NCI-H526 treated with DMSO at 0.1 percent for 48 hours (cell line): Measurements from ENCODE around the gene SPCS3.
"Not testable (repeated sequence)": the region's sequence is repeated elsewhere in the genome, so short reads cannot be mapped to it uniquely, and the experiment has no call there.

Experiments used
- DNase-seq: peaks from one replicate; lab custom pipeline; 2025; lab: John Stamatoyannopoulos, UW

Gene SPCS3

DNA sequence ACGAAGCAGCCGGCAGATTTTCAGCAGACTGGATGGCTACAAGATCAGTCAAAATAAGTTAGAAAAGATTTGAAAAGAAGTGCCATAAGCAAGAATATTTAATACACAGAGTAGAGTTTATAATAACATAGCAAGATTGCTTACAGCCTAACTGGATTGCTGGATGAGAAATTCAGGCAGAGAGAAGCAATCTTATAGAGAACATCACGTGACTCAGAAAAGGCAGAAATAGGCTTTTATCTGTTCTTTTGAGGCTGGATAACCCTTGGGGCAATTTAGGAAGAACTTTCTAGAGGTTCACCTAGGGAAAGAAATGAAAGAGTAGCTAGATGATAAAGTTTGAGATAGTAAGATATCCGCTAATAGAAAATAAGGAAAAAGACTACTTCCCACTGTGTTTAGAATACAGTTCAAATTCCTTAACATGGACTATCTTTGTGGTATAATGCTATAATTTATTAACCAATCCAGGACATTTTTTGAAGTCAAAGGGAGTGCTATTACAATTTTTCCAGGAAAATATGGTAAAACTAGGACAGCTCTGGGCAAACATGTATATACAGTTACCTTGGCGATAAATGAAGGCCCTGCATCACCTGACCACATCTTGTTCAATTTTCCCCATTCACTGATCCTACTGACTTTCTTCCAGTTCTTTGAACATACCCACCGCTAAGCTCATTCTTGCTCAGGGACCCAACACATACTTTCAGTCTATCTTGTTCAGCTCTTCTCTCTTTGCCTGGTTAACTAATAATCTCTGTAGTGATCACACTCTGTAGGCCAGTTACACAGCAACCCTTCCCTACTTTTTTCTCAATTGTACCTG is 12.7 kb upstream of the SPCS3 start:
- no peak for DNase-seq

DNA sequence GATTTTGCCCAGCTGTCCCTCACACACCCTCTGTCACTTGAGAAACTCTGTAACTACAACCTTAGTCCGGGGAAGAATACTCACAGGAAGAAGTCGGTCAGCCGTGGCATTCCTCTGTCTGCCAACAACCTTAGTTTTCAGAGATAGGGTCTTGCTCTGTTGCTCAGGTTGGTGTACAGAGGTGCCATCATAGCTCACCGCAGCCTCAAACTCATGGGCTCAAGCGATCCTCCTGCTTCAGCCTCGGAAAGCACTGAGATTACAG is 12.2 kb upstream of the SPCS3 start:
- DNase-seq, result no peak

DNA sequence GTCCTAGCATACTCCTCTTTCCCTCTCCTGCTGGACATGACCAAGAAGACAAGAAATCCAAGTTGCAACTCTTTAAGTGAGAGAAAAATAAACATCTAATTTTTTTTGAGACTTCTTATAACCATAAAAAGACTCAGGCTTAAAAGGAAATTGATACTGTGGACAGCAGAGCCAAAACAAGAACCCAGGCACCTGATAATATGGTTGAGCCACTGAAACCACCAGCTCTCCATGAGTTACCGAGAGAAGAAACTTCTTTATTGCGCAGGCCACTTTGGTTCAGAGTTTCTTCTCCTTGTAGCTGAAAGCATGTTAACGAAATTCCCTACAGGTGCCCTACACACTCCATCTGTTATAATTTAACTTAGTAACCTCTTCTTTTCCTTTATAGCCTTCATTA is 11.3 kb upstream of the SPCS3 start:
- DNase-seq, result no peak

DNA sequence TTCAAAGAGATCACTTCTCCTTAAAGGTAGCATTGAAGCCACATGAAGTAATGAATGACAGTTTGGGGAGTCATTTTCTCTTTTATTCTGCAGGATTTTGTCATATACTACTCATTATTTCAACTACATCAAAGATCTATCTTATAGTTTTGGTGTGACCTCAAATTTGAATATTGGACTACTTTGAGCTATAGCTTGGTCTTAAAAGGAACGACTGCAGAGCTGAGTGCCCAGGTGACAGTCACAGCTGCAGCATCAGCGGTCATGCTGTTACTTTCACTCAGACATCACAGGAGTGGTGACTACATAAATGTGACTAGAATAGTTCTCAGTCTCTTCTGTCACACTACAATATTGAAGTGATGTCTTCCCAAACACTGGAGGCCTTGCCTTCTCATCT is 10.7 kb upstream of the SPCS3 start:
- DNase-seq, result no peak

DNA sequence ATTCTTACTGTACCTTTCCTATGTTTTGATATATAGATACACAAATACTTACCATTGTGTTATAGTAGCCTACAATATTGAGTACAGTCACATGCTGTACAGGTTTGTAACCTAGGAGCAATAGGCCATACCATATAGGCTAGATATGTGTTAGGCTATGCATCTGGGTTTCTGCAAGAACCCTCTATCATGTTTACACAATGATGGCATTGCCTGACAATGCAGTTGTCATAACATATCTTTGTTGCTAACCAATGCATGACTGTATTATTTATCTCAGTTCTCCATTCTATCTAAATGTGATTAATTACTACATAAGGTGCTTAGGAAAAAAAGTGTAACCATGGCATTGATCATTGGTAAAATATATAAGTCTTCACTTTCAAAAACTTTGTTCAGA is 10.0 kb upstream of the SPCS3 start:
- DNase-seq, result no peak

DNA sequence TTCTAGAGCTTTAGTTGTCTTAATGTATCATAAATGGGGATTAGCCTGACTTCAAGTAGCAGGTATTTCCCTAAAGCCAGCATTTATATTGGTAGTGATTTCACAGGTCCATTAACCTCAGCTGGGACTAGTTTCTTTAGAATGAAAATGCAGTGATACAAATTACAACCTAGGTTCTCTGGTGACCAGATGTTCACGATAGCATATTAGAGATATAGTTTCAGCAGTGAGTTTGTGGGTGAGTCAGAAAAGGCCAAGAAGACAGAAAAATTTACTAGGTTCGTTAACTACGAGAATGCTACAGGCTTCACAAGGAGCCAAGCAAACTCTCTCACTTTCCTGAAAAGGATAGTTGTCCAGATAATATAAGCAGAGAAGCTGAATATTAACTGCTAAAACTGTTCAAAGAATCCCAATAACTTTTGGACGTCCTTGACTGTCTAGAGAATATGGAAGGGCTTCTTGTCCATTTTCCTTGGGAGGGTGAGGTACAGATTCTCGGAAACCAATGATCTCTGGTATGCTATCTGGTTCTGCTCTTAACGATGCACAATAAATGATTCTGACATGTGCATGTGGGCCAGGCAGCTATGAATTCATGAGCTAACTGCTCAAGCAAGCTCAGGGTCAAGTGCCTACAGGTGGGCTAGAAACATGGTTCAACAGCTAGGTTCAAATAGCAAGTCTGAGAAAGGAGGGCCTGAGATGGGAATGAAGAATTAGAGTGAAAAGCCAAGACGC is 6.0 kb upstream of the SPCS3 start:
- no peak for DNase-seq

DNA sequence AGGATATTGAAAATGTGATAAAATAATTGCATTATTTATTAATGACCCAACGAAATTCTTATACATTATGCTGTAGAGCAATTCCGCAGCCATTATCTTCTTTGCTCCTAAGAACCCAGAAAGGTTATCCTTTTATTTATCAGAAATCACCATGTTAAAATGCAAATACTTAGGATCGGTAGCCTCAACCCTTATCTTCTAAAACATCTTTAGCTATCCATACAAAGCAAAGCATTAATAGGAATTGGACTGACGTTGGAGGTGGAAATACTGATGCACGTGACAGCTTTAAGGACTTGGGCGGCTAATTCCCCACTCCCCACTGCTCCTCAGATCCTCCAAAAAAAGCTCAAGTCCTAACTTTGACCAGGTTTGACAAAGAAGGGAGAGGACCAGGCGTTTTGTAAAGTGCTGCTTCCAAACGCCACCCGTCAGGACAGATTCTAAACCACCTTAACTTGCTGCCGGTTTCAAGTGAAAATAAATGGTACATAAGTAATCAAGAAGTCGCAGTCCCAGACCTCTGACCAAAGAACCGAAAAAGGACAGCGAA is 539 bp upstream of the SPCS3 start:
- DNase-seq, result no peak

DNA sequence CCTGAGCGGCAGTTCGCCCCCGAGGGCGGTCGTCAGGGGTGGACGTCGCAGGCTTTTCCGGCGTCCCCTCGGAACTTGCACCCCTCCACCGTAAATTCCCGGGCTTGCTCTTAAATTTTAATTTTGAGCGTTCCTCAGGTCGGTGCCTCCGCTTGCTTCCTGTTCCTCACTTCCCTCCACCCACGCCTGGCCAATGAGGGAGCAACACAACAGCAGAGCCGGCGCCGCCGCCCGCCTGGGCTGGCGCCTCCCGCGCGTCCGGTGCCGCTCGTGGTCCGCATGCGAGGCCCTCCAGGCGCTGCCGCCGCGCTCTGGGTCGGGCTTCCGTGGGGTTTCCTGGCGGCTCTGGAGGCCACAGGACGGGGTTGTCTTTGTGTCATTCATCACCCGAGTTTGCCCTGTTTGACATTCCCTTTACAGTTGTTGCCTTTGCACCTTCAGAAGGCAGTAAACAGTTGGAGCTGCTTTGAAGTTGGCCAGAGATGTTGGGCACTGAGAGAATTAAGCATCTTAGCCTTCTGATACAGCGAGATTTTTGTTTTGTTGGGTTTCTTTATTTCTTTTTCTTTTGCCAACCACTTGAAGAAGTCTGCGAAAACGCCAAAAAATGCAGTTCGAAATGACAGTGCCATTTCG is 692 bp downstream of the SPCS3 start:
- peak; percentile 36 for DNase-seq

DNA sequence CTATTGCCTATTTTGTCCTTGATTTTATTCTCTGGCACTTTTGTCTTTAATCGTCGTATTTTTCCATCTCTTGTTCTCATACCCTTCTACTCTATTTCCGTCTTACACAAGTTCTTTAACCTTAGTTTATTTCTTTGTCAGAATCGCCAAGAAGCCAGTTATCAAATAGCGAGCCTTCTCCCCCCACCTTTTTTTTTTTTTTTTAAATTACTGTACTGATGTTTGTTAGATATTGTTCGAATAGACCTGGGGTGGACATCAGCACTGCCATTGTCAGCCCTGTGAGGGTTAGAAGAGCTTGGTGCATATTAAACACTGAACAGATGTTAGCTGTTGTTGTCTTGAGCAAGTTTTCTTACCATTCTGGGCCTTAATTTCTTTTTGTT is 1.2 kb downstream of the SPCS3 start:
- DNase-seq, result no peak

DNA sequence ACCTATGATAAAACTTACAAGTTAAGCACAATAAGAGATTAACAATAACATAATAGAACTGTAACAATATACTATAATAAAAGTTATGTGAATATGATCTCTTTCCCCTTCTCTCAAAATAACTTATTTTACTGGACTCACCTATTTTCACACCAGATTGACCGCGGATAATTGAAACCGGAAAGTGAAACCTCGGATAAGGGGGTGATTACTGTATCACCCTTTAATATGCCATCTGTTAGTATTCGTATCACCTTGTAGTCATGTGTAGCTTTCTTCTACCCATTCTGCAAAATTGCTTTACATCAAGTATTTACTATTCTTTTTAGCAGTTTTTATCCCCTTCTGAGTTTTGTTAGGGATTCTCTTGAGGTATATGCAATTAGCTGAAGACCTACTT is 1.8 kb downstream of the SPCS3 start:
- DNase-seq, result no peak

DNA sequence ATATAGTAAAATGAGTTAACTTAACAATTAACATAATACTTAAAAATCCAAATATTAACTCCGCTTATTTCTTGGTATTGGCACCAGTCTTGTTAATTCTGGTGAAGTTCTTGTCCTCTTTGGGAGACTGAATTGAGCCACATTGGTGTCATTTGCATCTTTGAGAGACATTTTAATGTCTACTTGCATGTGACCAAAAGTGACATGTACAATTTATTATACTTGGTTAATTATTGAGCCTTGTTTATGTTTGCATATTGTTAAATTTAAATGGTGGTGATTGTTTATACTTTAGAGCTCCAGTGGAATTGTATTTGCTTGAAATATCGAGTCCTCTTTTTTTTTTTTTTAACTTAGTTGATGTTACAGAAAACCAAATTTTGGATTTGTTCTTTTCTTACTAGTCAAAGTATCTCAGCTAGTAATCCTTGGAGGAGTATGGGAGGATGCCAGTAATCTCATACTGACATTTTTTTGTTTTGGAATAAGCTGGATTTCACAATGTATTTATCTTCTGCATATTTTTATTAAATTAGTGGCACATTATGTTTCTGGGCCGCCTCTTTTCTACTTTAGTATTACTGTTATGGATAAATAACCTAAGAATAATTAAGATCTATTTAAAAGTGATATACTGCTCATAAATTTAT is 3.9 kb downstream of the SPCS3 start:
- no peak for DNase-seq

DNA sequence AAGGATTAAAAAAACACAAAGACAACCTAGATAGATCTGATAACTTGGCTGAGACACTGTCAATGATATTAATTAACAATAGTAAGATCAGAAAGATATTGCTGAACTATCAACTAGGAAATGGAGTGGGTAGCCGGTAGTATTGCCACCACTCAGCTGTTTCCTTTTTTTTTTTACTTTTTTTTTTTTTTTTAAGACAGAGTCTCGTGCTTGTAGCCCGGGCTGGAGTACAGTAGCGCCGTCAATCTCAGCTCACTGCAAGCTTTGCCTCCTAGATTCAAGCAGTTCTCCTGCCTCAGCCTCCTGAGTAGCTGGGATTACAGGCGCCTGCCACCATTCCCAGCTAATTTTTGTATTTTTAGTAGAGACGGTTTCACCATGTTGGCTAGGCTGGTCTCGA is 5.1 kb downstream of the SPCS3 start:
- DNase-seq, result not testable (repeated sequence)

DNA sequence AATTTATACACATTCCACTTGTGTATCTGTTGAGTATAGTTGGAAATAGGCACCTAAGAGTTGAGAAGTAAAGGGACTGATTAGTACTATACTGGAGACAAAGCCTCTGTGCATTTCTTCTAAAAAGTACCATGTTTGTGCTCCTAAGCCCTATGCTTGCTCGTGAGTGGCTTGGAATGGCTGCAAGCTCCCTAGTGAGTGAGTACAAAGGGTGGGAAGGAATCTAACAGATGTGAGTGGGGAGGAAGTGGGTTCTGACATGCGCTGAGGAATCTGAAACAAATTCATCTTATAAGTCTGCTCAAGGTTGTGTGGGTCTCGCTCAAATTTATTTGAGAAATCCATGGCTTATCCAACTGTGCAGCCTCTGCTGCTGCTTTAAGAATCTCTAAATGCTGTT is 13.3 kb downstream of the SPCS3 start:
- no peak for DNase-seq

DNA sequence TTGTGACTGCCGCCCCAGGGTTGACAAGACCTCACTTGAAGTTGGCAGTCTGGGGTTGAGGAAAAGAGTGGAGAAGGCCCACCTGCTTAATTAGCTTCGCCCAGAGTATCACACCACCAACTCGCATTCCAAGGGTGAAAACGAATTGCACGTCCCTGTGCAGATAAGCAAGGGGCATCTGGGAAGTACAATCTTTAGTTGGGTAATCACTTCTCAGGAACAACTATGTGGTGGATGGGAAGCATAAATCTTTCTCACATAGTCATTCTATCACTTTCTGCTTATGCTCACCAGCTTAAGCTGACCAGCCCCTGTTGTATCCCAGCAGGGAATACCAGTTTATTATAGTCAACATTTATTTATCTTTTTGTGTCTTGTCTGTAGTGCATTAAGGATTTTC is 14.3 kb downstream of the SPCS3 start:
- DNase-seq, result no peak

DNA sequence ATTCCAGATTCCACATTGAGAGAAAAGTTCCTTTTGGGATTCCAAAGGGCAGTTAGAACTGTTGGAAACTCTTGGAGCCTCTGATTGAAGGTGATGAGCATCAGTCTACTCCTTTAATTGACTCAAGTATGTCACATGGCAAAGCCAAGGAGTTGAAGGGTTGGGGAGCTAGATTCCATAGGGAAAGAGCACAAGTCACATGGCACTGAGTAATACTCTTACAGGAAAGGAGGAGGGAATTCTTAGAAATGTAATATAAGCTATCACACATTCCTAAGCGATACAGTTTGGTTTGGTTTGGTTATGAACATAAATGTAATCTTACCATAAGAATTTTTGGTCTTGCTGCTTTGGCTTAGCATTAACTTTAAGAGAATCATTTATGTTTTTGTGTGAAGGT is 15.7 kb downstream of the SPCS3 start:
- no peak for DNase-seq

DNA sequence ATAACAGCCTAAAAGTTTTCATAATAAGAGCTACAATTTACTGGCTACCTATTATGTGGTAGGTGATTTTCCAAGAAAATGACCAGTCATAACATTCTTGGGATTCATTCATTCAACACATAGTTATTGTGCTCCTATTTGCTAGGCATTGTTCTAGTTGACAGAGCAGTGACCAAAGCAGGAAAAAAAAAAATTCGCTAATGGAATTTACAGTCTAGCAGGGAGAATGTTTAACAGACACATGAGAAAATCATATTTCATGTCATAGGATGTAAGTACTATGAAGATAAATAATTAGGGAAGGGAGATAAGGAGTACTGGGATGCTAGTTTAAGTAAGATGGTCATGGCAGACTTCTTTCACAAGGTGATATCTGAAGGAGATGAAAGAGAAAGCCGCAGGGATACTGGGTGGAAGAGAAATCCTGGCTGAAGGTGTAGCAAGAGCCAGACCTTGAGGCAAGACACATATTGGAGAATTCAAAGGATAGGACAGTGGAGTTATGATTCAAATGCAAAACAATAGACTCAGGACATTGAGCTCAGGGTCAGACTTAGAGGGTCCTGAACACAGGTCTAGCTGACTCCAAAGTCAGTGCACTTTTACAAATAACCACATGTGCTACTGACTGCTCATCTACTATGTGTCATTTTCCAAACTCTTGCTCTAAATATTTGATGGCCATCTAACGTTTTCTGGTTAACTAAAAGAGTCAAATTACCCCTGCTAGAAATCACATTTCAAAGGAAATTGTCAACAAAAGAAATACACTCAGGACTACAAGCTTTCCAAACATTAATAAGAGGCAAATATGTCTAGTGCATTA is 20.4 kb downstream of the SPCS3 start:
- no peak for DNase-seq

DNA sequence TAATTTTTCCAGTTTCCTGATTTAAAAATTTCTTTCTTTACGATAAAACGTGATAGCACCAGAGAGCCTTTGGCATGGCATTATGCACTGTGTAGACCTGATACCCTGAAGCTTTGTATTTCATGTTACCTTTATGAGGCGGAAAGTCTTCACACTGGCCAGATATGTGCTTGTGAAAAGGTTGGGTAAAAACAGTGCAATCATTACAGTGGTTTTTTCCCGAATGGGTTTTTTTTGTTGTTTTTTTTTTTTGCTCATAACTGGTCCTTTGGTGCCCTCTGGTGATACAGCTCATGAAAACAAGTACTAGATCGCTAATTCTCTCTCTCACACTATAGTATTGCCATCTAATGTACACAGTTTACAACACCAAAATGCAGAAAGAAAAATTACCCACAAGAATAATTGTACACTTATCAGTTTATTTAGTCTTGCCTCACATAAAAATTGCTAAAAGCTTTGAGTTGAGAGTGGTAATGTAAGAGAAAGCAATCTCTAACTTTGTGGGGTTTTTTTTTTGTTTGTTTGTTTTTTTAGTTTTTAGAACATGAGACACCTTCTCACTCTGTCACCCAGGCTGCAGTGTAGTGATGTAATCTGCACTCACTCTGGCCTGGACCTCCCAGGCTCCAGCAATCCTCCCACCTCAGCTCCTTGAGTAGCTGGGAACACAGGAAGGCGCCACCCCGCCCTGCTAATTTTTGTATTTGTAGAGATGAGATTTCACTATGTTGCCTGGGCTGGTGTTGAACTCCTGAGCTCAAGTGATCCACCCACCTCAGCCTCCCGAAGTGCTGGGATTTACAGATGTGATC is 21.3 kb downstream of the SPCS3 start:
- no peak for DNase-seq

DNA sequence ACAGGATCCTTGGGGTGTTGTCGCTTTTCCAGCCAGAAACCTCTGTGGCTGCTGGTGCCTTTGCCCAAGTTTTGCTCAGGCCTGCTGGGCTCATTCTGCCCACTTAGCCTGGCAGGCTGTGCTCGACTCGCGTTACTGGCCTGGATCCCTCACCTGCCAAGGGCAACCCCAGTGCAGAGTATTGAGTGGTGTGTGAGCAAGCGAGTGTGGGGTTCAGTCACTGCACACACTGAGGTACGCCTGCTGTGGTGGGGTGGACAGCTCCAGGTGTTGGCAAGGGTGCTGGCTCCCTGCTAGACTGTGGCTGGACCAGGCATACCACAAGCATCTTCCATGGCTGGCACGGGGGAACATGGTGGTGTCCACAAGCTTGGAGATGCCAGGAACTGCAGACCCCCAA is 22.6 kb downstream of the SPCS3 start:
- no peak for DNase-seq

DNA sequence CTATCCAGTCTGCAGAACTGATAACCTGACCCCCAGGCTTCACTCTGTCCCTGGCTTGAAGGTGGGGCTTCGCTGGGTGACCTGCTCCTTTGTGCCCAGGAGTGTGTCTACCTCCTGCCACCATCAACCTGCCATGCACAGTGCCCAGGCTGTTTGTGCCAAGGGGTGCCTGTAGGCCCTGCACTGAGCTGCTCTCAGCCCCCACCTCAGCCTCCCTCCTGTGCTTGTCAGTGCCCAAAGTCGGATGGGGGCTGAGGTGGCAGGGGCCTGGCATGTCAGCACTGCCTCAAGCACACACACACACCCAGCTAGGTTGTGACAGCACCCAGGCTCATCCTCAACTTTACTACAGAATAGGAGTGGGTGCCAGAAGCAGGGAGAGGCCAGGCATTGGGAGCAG is 23.5 kb downstream of the SPCS3 start:
- DNase-seq, result no peak

DNA sequence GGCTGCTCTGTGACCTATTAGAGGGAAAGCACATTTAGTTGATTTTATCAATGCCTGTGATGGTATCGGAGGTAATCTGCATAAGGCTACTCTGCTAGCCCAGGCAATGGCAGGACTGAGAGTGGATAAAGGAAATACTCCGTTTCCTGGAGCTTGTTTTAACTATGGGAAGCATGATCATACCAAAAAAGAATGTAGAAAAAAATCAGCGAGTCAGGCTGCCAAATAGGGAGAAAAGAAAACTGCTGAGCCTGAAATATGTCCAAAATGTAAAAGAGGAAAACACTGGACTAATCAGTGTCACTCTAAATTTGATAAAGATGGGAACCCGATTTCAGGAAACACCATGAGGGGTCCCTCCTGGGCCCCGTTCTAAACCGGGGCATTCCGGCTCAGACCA is 25.6 kb downstream of the SPCS3 start:
- DNase-seq, result not testable (repeated sequence)

DNA sequence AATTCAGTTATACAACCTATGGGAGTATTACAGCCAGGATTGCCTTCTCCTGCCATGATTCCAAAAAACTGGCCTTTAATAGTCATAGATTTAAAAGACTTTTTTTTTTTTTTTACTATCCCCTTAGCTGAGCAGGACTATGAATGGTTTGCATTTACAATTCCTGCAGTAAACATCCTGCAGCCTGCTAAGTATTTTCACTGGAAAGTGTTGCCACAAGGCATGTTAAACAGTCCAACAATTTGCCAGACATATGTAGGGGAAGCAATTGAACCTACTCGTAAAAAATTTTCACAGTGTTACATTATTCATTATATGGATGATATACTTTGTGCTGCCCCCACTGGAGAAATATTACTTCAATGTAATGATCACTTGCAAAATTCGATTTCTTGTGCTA is 27.1 kb downstream of the SPCS3 start:
- not testable (repeated sequence) for DNase-seq
